Stimulated activated CD8-positive, alpha-beta memory T cell treated with anti-CD3 and anti-CD28 coated beads, Interleukin-7, amount 100 ng/mL, for 1 hour (primary cell): ENCODE results near the gene HDAC7.
"Not testable (repeated sequence)": the region's sequence is repeated elsewhere in the genome, so short reads cannot be mapped to it uniquely, and the experiment has no call there.

Experiments
- DNase-seq, 2 donors: peaks; one replicate each; pipeline ENCODE4 v3.0.0-alpha.2; 2020; ENCODE audit warnings: low read depth in 2 of 2

The HDAC7 gene

GRCh38 chr12:47849261-47849660 is 29.6 kb upstream of the HDAC7 start:
- DNase-seq: no peak

- DNase-seq: no peak
Measured at GRCh38 chr12:47848853-47849252, 29.1 kb upstream of the HDAC7 start.

GRCh38 chr12:47846294-47846996 is 26.7 kb upstream of the HDAC7 start:
- DNase-seq: no peak

GRCh38 chr12:47845081-47845480 is 25.4 kb upstream of the HDAC7 start:
- no peak for DNase-seq

GRCh38 chr12:47844264-47845019 is 24.7 kb upstream of the HDAC7 start:
- DNase-seq: no peak

- DNase-seq: no peak
Measured at GRCh38 chr12:47843226-47843980, 23.7 kb upstream of the HDAC7 start.

- not testable (repeated sequence) for DNase-seq
Measured at GRCh38 chr12:47842543-47842942, 22.8 kb upstream of the HDAC7 start.

- DNase-seq: no peak
Measured at GRCh38 chr12:47841910-47842309, 22.2 kb upstream of the HDAC7 start.

- no peak for DNase-seq
Measured at GRCh38 chr12:47841501-47841900, 21.8 kb upstream of the HDAC7 start.

GRCh38 chr12:47840571-47840970 is 20.9 kb upstream of the HDAC7 start:
- DNase-seq: no peak

- no peak for DNase-seq
Measured at GRCh38 chr12:47839214-47839876, 19.6 kb upstream of the HDAC7 start.

- DNase-seq: no peak
Measured at GRCh38 chr12:47838286-47838931, 18.7 kb upstream of the HDAC7 start.

GRCh38 chr12:47837190-47838171 is 17.8 kb upstream of the HDAC7 start:
- DNase-seq: peak in 1 of 2 donors; percentile 52

- no peak for DNase-seq
Measured at GRCh38 chr12:47835831-47836155, 16.1 kb upstream of the HDAC7 start.

GRCh38 chr12:47835006-47835830 is 15.5 kb upstream of the HDAC7 start:
- DNase-seq: no peak

- DNase-seq: no peak
Measured at GRCh38 chr12:47834199-47834903, 14.6 kb upstream of the HDAC7 start.

GRCh38 chr12:47833591-47834012 is 13.9 kb upstream of the HDAC7 start:
- no peak for DNase-seq

GRCh38 chr12:47832263-47832933 is 12.7 kb upstream of the HDAC7 start:
- DNase-seq: no peak
